Germinal center (tissue), 1 donor: ENCODE results near the gene ATG16L1.

Experiments used
- DNase-seq: peaks from one replicate; pipeline ENCODE4 v3.0.0; 2012; ENCODE audit warnings: mixed read lengths, low spot score

Gene ATG16L1

DNA sequence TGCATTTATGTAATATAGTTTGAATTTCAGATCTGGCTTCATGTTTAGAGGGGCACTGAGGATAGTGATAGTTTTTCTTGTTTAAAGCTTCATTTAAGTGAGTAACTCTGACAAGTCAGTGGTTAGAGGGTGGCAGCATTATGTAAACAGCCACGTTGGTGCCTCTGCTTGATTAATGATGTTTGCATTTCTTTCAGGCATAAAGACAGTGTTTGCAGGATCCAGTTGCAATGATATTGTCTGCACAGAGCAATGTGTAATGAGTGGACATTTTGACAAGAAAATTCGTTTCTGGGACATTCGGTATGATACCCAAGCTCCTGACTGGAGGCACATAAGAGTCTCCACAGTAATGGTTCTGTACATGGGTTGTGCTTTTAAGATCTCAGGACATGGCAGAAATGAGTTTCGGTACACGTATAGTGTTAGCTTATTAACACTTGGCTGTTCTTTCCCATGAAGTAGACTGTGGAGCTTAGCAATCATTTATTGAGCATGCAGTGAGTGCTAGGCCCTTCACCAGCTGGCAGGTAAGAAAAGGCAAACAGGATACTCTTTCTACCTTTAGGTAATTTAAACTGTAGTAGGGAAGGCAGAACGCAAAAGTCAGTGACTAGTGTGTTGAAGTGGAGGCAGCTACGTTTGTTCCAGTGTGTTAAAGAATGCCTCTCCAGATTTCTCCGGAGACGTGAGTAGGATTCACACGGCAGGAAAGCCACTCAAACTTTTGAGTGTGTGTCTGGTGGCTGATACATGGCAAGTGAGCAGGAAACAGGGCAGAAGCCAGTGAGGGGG is 38.8 kb downstream of the ATG16L1 start:
- no peak for DNase-seq

DNA sequence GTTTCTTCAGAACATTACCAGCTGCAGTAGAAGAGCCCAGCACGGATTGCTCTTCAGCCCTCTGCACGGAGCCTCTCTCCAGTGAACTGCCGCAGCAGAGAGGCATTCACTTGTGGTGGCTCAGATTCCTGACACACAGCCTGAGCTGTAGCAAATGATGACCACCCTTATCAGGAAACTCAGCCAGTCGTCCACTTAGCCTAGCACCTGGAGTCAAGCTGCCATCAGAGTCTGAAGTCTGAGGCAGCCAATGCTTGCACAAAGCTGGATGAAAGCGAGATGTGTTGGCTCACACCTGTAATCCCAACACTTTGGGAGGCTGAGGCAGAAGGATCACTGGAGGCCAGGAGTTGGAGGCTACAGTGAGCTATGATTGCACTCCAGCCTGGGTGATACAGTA is 44.4 kb downstream of the ATG16L1 start:
- no peak for DNase-seq

DNA sequence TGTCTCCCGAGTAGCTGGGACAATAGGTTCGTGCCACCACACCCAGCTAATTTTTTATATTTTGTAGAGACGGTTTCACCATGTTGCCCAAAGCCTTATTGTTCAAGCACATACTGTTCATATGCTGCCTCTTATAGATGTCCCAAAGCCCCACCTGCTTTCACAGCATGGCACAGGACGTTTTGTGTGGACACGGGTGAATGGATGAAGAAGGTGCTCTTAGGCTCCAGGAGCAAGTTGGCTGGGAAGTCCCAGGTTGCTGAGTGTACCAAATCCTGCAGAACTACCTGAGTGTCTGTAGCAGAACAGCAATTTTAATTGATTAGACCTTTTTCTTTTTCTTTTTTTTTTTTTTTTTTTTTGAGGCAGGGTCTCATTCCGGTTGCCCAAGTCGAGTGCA is 45.6 kb downstream of the ATG16L1 start:
- DNase-seq, result no peak

DNA sequence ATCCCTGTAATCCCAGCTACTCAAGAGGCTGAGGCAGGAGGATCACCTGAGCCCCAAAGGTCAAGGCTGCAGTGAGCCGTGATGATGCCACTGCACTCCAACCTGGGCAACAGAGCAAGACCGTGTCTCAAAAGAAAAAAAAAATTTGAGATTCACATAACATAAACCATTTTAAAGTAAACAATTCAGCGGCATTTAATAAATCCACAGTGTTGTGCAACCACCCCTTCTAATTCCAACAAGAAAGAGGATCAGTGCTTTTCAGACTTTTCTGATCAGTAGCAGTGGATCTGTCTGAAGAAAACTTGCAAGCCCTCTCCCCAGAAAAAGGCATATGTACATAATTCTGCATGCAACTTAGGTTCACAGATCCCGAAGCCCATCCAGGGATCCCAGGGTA is 48.9 kb downstream of the ATG16L1 start:
- DNase-seq, result no peak

DNA sequence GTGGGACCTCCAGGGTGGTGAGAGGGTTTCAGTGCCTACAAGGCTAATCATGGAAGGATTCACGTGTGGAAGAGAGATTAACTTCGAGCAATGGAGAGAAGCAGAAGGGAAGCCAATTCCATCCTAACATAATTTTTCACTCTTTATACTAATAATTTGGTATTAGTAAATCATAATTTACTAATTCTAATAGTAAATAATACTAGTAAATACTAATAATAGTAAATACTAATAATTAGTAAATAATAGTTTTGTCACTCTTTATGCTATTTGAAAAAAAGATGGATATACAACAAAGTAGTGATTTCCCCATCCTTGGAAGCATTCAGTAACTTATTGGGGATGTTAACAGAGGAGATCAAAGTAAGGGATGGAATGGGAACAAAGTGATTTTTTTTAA is 49.8 kb downstream of the ATG16L1 start:
- DNase-seq, result no peak

DNA sequence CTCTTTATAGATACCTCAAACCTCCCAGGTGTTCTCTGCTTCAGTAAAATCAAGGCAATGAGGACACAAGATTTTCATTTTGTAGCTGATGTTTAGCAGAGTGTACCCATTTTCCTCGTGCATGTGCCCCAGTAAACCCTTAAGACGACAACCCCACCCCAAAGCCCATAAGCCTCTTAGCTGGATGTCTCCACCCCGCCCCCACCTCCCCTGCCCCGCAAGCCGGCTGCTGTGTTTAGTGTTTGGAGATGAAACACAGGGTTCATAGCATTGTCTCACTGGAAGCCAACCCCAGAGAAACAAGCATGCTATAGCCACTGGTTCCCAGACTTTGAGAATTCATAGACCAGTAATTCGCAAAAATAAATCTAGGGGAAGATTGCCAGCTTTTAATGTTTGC is 50.3 kb downstream of the ATG16L1 start:
- DNase-seq, result no peak

DNA sequence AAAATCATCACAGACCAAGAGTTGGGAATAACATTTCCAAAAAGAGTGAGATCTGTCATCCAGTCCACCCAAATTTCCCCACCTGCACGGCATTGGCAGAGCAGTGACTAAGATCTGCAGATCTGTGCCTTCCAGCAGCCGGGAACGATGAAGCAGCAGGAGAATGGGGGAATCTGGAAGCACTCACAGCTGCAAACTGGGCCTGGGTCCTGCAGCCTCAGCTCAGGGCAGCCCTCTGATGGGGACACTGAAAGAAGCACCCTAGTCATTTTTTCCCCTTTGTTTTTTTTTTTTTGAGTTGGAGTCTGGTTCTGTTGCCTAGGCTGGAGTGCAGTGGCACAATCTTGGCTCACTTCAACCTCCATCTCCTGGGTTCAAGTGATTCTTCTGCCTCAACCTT is 51.8 kb downstream of the ATG16L1 start:
- DNase-seq, result no peak

DNA sequence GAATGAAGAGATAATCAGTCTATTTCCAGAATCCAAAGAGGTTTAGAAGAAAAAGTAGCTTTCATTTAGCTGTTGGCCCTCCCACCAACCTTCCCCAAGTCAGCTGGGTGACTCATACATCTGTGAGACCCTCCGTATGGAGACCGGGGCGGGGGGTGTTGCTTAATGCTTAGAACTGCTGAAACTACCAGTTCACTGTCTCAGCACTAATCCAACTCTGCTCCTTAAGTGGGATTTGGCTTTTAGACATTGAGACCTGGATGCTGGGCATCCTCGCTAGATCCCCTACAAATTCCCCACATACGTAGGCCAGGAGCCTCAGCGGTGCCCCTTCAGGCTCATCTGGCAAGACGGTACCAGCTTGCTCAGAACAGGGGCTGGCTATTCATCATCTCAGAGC is 56.1 kb downstream of the ATG16L1 start, which contains the start of gene SAG:
TSS of gene SAG (plus strand) at position 252 of the 400 bp plus-strand sequence. CDS start 1,374 bp downstream, outside the sequence.
- DNase-seq, result no peak

DNA sequence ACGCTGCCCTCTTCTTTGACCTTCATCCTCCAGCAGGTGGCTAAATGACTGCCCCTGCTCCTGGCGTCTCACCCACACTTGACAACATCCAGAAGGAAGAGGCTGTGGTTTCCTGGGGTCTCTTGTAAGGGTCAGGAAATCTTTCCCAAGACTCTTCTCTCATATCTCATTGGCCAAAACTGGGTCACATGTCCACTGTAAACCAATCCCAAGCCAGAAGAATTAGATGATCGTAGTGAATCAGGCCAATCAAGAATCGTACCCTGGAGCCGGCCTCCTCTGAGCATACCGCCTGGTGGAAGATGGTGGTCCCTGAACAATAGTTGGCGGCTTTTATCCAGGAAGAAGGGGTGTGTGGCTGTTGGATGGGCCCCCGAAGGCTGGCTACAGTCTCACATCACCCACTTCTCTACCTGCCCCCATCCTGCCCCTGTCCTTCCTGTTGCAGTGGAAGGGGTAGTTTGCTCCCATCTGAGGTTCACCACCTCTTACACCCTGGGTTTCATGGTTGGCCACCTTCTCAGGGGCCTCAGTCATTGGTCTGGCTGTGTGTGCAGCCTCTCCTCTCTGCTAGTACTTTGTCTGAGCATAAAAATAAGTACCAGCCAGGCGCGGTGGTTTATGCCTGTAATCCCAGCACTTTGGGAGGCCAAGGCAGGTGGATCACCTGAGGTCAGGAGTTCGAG is 59.9 kb downstream of the ATG16L1 start:
- DNase-seq, result no peak

DNA sequence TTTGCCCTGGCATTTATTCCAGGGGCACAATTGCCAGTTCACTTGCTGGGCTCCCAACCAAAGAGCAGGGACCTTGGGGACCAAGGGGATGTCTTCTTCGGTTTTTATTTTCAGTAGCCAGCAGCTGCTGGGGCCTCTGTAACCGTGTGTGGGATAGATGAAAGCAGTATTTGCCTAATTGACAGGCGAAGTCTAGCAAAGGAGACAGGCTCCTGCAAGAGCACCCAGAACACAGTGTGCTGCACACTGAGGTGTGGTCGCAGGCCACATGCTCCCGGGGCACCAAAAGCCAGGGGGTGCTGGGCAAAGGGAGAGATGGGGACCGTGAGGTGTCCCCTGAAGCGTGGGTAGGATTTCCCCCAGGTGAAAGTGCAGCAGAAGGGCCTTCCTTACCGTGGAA is 61.4 kb downstream of the ATG16L1 start:
- DNase-seq, result peak; percentile 15

DNA sequence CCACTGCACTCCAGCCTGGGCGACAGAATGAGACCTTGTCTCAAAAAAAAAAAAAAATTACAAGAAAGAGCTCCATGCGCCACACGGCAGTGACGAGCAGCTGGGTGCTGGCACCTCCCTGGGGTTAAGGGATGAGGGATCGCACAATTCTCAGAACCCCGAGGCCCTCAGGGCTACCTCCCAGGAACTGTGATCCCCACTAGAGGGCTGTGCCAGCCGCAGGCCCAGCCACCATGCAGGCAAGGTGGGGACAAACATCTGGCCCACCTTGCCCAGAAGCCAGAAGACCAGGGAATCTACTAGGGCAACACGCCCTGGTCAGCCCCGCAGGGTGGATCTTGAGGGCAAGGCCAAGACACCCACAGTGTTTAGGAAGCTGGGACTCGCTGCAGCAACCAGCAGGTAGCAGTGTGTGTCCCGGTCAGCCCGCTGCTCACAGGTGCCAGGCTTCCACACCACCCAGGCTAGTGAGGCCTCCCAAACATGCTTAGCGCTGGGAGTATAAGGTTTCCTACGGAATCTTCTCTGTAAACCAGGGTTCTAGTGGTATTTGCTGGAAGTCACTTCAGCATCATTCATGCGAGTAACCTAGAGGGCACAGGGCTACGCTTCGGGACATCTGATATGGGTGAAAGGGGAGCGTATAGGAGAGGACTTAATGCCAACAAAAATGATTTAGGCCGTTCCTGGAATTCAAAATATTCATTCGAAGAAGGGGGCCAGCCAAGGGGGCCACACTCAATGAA is 62.9 kb downstream of the ATG16L1 start:
- DNase-seq, result no peak

DNA sequence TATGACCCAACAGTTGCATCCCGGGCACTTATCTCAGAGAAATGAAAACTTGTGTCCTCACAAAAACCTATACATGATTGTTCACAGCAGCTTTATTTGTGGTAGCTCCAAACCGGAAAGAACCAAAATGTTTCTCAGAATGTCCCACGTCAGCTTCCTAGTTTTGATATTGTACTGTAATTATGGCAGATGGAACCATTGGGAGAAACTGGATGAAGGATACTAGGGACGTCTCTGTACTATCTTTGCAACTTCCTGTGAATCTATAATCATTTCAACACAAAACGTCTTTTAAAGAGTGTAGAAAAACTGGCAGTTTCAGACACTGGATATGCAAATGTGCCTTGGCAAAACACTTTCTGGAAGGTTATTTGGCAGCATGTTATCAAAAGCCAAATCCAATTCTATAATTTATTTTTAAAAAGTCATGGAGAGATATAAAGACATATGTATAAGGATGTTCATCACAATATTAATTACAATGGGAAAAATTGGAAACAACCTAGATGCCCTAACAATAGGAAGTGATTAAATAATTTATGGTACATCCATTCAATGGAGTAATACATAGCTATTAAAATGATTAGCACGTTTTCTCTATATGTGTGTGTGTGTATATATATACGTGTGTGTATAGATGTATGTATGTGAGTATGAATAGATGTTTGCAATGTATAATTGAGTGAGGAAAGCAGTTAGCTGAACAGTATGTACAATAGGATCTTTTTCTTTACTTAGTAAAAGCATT is 65.9 kb downstream of the ATG16L1 start:
- DNase-seq, result no peak

DNA sequence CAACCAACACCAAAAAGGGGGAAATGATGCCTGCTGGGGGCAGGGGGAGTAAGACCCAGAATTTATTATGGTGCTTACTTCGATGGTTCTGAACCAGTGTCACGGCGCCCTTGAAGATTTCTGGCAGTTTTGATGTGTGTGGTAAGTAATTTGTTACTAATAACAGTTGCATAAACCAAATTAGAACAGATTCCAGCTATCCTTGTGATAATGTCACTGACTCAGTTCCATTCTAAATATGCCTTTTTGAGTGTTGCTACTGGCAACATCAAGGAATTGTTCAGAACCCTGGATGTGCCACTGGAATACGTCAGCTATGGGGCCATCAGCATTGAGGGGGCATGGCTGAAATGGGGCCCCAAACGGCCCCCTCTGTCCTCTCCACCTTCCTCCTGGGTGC is 67.8 kb downstream of the ATG16L1 start:
- DNase-seq, result no peak

DNA sequence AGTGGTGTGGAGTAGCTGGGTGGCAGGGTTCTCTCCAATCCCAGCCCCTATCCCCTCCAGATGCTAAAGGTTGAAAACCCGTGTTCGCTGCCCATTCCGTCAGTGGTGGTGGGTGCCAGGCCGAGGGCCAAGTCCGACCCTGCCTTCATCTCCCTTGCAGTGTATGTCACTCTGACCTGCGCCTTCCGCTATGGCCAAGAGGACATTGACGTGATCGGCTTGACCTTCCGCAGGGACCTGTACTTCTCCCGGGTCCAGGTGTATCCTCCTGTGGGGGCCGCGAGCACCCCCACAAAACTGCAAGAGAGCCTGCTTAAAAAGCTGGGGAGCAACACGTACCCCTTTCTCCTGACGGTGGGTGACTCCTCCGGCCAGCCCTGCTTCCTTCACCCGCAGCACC is 69.0 kb downstream of the ATG16L1 start:
- DNase-seq, result no peak

DNA sequence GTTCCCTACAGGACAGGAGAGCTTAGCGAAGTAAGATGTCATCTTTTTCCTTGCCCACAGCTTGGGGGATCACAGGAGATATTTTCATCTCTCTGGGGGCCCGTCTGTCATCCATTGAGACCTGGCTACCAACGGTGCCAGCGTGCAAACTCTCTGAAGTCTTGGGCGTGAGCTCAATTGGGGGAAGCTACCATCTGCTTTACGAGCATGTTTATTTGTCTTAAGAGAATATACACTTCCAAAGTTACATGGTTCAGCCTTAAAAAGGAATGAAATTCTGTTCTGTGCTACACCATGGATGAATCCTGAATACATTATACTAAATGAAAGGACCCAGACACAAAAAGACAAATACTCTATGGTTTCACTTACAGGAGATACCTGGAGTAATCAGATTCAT is 69.7 kb downstream of the ATG16L1 start:
- DNase-seq, result no peak

DNA sequence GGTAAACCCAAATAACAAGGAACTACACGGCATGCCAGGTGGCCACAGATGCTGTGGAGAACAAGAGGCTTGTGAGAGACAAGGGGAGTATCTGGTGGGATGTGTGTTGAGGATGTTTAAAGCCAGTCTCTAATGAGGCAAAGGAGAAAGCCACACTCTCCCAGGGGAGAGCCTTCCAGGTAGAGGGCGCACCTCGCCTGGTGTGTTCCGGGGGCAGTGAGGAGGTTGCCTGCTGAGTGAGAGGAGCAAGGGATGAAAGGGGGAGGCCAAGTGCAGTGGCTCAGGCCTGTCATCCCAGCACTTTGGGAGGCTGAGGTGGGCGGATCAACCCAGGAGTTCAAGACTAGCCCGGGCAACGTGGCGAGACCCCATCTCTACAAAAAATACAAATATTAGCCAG is 72.4 kb downstream of the ATG16L1 start:
- DNase-seq, result no peak

DNA sequence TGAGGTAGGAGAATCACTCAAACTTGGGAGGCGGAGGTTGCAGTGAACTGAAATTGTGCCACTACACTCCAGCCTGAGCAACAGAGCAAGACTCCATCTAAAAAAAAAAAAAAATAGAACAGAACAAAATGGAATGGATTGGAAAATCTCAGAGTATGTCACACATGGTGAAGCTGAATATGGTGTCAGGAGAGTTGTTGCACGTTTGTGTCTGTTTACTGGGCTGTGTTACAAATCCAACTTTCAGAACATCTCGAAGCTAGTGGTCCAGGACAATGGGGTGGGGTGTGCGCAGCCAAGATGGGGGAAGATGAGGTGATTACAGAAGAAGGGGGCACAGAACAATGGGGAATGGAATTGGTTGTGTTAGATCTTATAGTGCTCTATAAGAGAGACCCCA is 73.8 kb downstream of the ATG16L1 start:
- DNase-seq, result no peak

DNA sequence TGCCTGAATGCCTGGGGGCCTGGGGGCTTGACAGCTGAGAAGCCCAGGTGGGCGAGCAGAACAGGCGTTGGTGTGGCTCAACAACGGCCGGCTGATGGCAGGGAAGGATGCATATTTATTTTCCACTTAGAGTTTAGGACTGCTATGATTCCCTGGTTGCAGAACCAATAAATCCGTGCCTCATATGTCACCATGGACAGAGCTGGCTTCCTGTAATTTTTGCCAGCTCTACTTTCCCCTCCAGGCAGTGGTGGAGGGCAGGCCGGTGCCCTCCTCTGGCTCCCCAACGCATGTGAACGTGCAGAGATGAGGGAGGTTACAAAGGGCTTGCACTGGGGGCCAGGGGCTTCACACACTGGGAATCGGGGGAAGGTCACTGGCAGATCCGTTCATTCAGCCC is 74.3 kb downstream of the ATG16L1 start:
- no peak for DNase-seq

DNA sequence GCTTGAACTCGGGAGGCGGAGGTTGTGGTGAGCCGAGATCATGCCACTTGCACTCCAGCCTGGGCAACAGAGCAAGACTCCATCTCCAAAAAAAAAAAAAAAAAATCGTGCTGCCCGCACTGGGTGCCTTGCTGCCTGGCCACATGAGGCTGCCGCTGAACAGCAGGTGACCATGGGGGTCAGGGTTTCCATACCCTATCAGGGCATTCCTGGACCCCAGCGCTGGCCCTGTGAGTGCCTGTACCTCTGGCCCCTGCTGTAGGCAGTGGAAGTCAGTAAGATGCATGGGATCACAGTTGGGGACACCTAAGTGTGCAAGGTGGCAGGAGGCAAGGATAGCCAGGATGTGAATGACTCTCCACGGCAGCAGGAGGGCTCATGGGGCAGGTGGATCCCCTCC is 75.0 kb downstream of the ATG16L1 start:
- DNase-seq, result no peak

DNA sequence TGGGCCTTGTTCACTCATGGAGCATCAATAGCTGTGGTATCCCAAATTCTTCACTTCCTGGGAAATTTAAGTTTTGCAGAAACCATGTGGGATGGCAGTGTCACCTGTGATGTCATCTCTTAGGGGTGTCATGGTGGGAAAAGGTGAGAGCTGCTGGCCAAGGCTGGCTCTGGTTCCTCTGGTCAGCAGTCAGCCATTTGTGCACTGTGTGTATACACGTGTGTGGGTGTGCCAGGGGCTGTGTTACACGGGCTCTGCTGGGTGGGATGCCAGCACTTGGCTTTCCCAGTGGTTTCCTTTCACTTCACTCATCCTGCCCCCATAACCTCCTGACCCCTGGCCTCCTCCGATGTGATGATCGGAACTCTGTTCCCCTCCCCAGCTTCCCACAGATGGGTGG is 77.4 kb downstream of the ATG16L1 start:
- no peak for DNase-seq

DNA sequence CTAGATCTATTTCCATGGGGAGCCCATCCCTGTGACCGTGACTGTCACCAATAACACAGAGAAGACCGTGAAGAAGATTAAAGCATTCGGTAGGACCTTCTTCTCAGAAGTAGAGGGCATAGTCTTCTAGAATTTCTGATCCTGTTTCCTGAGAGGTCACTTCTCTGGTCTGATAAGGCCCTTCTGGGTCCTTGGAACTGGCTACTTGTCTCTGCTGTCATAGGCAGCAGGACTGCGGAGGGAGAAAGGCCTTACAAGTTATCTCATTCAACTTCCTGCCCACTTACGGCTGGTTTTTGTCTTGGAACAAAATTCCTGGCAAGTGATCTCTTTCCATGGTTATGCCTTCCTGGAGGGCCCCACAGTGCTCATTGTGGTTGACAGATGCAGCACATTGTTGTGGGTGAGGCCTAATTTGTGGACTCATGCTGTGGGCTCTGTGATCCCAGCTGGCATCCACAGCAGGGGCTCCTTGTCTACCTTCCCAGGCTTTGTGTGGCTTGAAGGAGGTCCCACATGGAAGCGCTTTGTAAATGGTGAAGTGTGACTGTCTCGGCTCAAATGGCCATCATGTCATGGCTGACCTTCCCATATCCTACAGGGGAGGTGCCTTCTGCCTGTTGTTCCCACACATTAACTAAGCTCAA is 78.1 kb downstream of the ATG16L1 start:
- no peak for DNase-seq

DNA sequence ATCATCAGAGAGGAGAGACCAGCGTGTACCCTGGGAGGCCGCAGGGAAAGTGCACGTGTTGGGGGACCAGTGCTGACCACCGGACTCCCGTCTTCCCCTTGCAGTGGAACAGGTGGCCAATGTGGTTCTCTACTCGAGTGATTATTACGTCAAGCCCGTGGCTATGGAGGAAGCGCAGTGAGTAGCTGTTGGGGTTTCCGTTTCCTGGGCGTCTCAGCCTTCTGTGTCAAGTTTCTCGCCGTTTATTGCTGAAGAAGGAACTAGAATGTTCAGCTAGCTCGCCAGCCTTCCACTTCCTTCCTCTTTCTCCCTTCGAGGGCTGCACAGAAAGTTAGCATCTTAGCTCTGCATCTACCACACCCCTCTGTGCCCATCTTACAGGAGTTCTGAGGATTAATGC is 80.1 kb downstream of the ATG16L1 start:
- peak; percentile 68 for DNase-seq
